ENCODE data around the gene ADGRA3.

DNA sequence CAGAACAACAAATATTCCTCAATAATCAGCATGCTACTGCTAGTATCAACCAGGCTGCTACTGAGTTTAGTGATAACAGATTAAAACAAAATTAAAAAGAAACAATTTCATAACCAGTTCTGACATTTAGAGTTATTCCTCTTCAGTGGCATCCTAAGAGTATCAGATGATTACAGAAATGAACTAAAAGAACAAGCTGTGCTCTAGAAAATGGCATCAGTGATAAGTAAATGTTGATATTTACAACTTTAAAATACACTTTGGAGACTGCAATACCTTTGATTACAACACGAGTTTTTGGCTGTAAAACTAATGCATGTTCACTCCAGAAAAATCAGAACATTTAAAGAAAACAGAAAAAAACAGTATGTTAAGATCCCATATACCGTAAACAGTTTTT is 72.9 kb downstream of the ADGRA3 start:
- TF ChIP-seq, protein P1, sequence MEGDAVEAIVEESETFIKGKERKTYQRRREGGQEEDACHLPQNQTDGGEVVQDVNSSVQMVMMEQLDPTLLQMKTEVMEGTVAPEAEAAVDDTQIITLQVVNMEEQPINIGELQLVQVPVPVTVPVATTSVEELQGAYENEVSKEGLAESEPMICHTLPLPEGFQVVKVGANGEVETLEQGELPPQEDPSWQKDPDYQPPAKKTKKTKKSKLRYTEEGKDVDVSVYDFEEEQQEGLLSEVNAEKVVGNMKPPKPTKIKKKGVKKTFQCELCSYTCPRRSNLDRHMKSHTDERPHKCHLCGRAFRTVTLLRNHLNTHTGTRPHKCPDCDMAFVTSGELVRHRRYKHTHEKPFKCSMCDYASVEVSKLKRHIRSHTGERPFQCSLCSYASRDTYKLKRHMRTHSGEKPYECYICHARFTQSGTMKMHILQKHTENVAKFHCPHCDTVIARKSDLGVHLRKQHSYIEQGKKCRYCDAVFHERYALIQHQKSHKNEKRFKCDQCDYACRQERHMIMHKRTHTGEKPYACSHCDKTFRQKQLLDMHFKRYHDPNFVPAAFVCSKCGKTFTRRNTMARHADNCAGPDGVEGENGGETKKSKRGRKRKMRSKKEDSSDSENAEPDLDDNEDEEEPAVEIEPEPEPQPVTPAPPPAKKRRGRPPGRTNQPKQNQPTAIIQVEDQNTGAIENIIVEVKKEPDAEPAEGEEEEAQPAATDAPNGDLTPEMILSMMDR (conservative IDR thresholded peaks at IDR 0.05; ENCODE audit: low read depth, low read length): no peak
- no peak for TF ChIP-seq EZH2 (IDR thresholded peaks at IDR 0.05; ENCODE audit: low read length, unreplicated experiment)
- TF ChIP-seq EZH2phosphoT487 (IDR thresholded peaks at IDR 0.05; ENCODE audit: borderline replicate concordance, low read length): no peak
